Measurements from ENCODE around the gene ZMYM2.

The ZMYM2 gene

GRCh38 chr13:20049558-20050473 is 91.3 kb downstream of the ZMYM2 start:
- DNase-seq = peak; percentile 49

- DNase-seq = no peak
These were observed 92.8 kb downstream of the ZMYM2 start for GRCh38 chr13:20051366-20051765.

- no peak for DNase-seq
These were observed 94.5 kb downstream of the ZMYM2 start for GRCh38 chr13:20053016-20053415.

GRCh38 chr13:20053891-20054290 is 95.4 kb downstream of the ZMYM2 start:
- DNase-seq = no peak

GRCh38 chr13:20054586-20054985 is 96.1 kb downstream of the ZMYM2 start:
- DNase-seq = no peak

GRCh38 chr13:20057214-20057613 is 98.7 kb downstream of the ZMYM2 start:
- DNase-seq = no peak

- DNase-seq = no peak
These were observed 99.4 kb downstream of the ZMYM2 start for GRCh38 chr13:20057963-20058362.

- DNase-seq = no peak
These were observed 99.9 kb downstream of the ZMYM2 start for GRCh38 chr13:20058476-20058875.

GRCh38 chr13:20064128-20064527 is 105.6 kb downstream of the ZMYM2 start:
- peak; percentile 25 for DNase-seq

GRCh38 chr13:20065516-20065915 is 107.0 kb downstream of the ZMYM2 start:
- DNase-seq = no peak

GRCh38 chr13:20069956-20070355 is 111.4 kb downstream of the ZMYM2 start:
- no peak for DNase-seq

- DNase-seq = no peak
These were observed 115.2 kb downstream of the ZMYM2 start for GRCh38 chr13:20073775-20074174.

GRCh38 chr13:20074966-20075365 is 116.4 kb downstream of the ZMYM2 start:
- DNase-seq = no peak

GRCh38 chr13:20077086-20077485 is 118.6 kb downstream of the ZMYM2 start:
- DNase-seq = no peak

GRCh38 chr13:20080377-20081164 is 122.0 kb downstream of the ZMYM2 start:
- no peak for DNase-seq

- no peak for DNase-seq
These were observed 131.8 kb downstream of the ZMYM2 start for GRCh38 chr13:20090349-20090748.

- no peak for DNase-seq
These were observed 135.4 kb downstream of the ZMYM2 start for GRCh38 chr13:20093951-20094350.

- no peak for DNase-seq
These were observed 140.8 kb downstream of the ZMYM2 start for GRCh38 chr13:20099319-20099718.

- no peak for DNase-seq
These were observed 143.2 kb downstream of the ZMYM2 start for GRCh38 chr13:20101467-20102316.

GRCh38 chr13:20102525-20103180 is 144.1 kb downstream of the ZMYM2 start:
- DNase-seq = no peak

- no peak for DNase-seq
These were observed 146.7 kb downstream of the ZMYM2 start for GRCh38 chr13:20105161-20105689.

GRCh38 chr13:20106742-20107141 is 148.2 kb downstream of the ZMYM2 start:
- DNase-seq = no peak
